SU-DHL-6 (cell line): ENCODE data around the gene SH3PXD2A.

ENCODE experiments used
- CTCF ChIP-seq: fragments of 200-600 bp; sonication (generic); IDR thresholded peaks from one replicate; pipeline ENCODE4 v1.5.1; 2017; ENCODE audit warnings: antibody characterized with exemption, mild to moderate bottlenecking, low read length, moderate library complexity; ENCODE audit not compliant: insufficient read depth, poor library complexity, severe bottlenecking
- EZH2phosphoT487 ChIP-seq: fragments of 200-600 bp; sonication (generic), shearing (Covaris generic); conservative IDR thresholded peaks from 2 replicates; pipeline ENCODE4 v1.6.1; 2018; ENCODE audit warnings: mild to moderate bottlenecking, antibody characterized with exemption, low read length, moderate library complexity, mixed read lengths

GRCh38 chr10:103715430-103715829, 139.9 kb downstream of the SH3PXD2A start:
- no peak for TF ChIP-seq CTCF
- TF ChIP-seq EZH2phosphoT487 = no peak
